Measurements from ENCODE around the gene REPIN1.

Gene REPIN1

DNA sequence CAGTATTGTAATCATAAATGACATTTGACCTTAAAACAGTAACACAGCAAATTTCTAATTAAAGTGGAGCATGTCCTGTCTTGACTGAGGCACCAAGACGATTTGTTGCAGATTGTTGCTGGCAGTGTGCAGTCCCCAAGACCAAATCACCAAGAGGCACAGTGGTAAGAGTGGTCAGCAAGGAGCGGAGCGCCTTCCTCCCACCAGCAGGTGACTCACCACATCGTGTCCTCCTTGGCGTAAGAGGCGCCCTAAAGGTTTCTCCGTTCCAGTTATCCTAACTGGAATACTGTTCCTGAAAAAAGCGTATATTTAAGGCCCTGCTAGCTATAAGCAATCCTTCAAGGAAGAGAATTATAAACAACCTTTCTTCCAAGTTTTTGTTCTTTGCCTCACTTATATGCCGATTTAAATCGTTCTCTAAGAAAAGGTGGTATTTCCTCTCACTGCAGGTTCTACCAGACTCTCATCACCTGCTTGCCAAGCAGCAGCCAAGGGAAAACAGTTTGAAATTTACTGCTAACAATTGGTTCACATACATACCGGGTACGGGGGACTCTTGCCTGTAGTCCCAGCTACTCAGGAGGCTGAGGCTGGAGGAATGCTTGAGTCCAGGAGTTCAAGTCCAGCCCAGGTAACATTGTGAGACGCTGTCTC is 10.7 kb upstream of the REPIN1 start:
- in situ Hi-C loops (cut with HindIII; ENCODE audit: low pct_unique_long_range_greater_than_20kb, low sequenced_read_pairs), result no loop called here
- TF ChIP-seq JUND (IDR thresholded peaks at IDR 0.05; ENCODE audit: low read depth), result no peak
- no peak for DNase-seq (ENCODE audit: low read depth in 1 of 2, low spot score in 1 of 2)

DNA sequence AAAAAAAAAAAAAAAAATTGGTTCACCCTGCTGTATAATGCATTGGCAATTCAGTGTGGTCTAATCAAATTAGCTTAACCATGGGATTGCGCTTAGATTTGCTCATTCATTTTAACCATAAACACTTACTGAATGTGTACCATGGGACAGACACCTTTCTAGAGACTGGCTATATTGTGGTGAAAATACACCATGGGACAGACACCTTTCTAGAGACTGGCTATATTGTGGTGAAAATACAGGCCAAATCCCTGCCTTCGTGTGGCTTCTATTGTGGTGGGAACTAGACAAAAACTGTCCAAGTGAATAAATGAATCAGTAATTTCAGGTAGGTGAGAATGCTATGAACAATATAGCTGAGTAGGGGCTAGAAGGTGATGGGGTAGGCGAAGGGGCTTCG is 10.2 kb upstream of the REPIN1 start:
- no peak for TF ChIP-seq JUND (IDR thresholded peaks at IDR 0.05; ENCODE audit: low read depth)
- in situ Hi-C loops (cut with HindIII; ENCODE audit: low pct_unique_long_range_greater_than_20kb, low sequenced_read_pairs), result no loop called here
- no peak for DNase-seq (ENCODE audit: low read depth in 1 of 2, low spot score in 1 of 2)

DNA sequence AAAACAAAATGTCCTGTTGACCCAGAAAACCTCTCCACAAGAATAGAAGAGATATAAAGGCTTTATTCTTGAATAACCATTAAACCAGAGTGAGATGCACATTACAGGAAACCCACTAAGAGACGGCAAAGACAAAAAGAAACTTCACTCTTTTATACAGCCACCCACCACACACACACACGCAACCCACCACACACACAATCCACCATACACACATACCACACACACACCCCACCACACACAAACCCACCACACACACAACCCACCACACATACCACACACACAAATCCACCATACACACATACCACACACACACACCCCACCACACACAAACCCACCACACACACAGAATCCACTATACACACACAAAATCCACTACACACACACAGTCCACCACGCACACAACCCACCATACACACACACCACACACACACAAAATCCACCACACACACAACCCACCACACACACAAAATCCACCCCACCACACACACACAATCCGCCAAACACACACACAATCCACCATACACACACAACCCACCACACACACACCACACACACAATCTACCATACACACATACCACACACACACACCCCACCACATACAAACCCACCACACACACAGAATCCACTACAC is 9.5 kb upstream of the REPIN1 start:
- in situ Hi-C loops (cut with HindIII; ENCODE audit: low pct_unique_long_range_greater_than_20kb, low sequenced_read_pairs), result no loop called here
- TF ChIP-seq JUND (IDR thresholded peaks at IDR 0.05; ENCODE audit: low read depth), result no peak

DNA sequence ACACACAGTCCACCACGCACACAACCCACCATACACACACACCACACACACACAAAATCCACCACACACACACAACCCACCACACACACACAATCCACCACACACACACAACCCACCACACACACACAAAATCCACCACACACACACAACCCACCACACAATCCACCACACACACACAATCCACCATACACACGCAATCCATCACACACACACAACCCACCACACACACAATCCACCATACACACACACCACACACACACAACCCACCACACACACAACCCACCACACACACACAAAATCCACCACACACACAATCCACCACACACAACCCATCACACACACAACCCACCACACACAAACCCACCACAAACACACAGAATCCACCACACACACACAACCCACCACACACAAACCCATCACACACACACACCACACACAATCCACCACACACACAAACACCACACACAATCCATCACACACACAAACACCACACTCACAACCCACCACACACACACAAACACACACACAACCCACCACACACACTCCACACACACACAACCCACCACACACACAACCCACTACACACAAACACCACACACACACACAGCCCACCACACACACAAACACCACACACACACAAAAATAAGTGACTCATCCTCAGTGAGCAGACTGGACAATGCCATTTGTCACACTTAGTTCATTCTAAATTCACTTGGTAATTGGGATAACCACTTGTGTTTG is 8.8 kb upstream of the REPIN1 start:
- TF ChIP-seq JUND (IDR thresholded peaks at IDR 0.05; ENCODE audit: low read depth), result no peak
- no peak for DNase-seq (ENCODE audit: low read depth in 1 of 2, low spot score in 1 of 2)
- in situ Hi-C loops (cut with HindIII; ENCODE audit: low pct_unique_long_range_greater_than_20kb, low sequenced_read_pairs), result no loop called here

More for the DNA sequence above, 9.5 kb upstream of the REPIN1 start:
- no peak for DNase-seq (ENCODE audit: low read depth in 1 of 2, low spot score in 1 of 2)

DNA sequence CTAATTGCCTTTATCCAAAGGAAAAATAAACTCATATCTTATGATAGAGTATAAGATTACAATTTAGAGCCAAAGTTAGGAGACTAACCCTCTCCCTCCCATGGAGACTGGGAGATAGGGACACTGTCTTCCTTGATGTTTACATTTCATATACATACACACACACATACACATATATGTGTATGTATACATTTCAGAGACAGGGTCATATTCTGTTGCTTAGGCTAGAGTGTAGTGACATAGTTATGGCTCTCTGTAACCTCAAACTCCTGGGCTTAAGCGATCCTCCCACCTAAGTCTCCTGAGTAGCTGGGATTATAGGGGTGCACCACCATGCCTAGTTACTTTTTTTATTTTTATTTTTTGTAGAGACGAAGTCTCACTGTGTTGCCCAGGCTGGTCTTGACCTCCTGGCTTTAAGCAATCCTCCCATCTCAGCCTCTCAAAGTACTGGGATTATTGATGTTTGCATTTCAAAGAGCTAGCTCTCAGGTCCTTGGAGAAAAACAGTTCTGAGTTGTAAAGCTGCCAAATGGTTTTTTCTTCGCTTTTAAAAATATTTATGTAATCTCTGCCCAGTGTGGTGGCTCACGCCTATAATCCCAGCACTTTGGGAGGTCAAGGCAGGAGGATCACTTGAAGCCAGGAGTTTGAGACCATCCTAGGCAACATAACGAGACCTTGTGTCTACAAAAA is 8.1 kb upstream of the REPIN1 start:
- no peak for TF ChIP-seq JUND (IDR thresholded peaks at IDR 0.05; ENCODE audit: low read depth)
- no peak for DNase-seq (ENCODE audit: low read depth in 1 of 2, low spot score in 1 of 2)
- in situ Hi-C loops (cut with HindIII; ENCODE audit: low pct_unique_long_range_greater_than_20kb, low sequenced_read_pairs), result no loop called here

DNA sequence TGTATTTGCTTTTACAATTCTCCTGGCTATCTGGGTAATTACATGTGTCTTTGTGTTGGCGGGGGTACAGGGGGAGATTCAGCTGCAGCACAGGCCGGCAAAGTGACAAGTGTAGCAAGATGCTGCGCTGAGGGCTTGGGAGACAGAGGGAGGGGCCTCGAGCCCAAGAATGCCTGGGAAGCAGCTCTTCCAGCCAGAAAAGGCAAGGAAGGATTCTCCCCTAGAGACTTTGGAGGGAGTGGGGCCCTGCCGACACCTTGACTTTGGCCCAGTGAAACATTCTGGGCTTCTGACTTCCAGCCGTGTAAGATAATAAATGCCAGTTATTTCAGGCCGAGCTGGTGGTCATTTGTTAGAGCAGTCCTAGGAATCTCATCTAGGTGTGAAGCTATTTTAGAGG is 7.2 kb upstream of the REPIN1 start:
- DNase-seq (ENCODE audit: low read depth in 1 of 2, low spot score in 1 of 2), result no peak
- in situ Hi-C loops (cut with HindIII; ENCODE audit: low pct_unique_long_range_greater_than_20kb, low sequenced_read_pairs), result no loop called here

DNA sequence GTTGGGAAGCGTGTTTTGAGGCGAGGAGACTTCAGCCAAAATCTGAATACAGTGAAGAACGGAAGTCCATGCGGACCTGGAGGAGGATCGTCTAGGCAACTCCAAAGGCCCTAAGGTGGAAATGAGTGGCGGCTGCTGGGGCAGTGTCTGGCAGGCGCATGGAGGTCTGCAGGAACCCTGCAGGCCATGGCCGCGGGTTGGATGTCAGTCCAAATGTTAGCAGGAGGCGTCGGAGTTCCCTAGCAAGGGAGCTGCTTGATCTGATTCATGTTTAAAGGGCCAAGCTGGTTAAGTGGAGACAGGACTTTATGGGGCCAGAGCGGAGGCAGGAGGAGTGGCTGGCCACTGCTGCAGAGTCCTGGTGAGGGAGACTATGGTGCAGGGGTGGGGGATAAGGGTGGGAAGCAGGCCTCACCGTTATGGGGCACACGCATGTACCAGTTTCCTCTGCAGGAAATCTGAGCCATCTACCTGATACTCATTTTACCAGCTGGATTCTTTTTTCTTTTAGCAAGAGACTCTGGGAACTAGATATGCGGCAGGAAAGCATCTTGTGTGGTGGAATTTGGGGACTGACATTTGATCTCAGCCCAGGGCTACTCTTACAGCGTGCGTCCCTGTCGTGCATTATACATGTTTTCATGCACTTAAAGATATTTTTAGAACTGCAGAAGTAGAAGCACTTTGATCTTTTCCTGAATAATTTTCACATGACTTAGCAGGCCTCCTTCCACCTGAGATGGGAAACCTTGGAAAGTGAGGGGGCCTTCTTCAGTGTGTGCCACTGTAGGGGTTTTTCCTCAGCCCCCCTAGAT is 6.6 kb upstream of the REPIN1 start:
- DNase-seq (ENCODE audit: low read depth in 1 of 2, low spot score in 1 of 2), result no peak
- TF ChIP-seq JUND (IDR thresholded peaks at IDR 0.05; ENCODE audit: low read depth), result no peak
- in situ Hi-C loops (cut with HindIII; ENCODE audit: low pct_unique_long_range_greater_than_20kb, low sequenced_read_pairs), result no loop called here

More for the DNA sequence above, 7.2 kb upstream of the REPIN1 start:
- TF ChIP-seq JUND (IDR thresholded peaks at IDR 0.05; ENCODE audit: low read depth), result no peak

DNA sequence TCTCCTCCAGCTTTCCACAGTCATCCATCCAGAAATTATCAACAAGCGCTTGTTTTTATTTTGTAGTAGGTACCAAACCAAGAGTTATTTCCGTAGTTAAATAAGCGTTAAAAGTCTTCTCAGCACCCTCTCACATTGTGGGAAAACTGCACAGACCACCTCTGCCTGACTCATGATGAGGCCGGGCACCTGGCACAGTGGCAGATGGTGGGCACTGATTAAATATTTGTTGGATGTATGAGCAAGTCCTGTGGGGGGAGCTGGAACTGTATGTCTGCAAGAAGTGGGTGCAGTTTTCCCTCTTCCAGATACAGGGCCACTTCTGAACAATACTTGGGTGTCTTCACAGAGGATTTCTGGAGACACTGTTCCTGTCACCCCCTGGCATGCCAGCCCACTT is 5.3 kb upstream of the REPIN1 start:
- no peak for DNase-seq (ENCODE audit: low read depth in 1 of 2, low spot score in 1 of 2)
- in situ Hi-C loops (cut with HindIII; ENCODE audit: low pct_unique_long_range_greater_than_20kb, low sequenced_read_pairs), result no loop called here
- TF ChIP-seq JUND (IDR thresholded peaks at IDR 0.05; ENCODE audit: low read depth), result no peak

DNA sequence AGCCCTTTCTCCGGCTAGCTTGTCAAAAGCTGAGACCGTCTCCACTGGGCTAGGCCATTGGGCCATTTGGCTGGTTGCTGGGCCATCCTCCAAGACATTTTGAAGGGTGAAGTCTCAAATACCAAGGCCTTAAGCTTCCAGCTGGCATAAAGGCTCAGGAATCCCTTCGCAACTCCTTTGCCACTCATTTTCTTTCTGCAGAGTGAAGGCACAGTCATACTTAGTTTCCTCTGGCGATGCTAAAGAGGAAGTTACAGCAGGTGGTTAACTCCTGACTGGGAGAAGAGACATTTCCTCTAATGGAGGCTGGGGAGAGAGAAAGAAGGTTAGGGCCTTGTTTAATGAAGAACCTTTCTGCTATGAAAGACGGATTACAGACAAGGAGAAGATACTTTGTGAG is 4.8 kb upstream of the REPIN1 start:
- no peak for DNase-seq (ENCODE audit: low read depth in 1 of 2, low spot score in 1 of 2)
- in situ Hi-C loops (cut with HindIII; ENCODE audit: low pct_unique_long_range_greater_than_20kb, low sequenced_read_pairs), result no loop called here
- no peak for TF ChIP-seq JUND (IDR thresholded peaks at IDR 0.05; ENCODE audit: low read depth)

DNA sequence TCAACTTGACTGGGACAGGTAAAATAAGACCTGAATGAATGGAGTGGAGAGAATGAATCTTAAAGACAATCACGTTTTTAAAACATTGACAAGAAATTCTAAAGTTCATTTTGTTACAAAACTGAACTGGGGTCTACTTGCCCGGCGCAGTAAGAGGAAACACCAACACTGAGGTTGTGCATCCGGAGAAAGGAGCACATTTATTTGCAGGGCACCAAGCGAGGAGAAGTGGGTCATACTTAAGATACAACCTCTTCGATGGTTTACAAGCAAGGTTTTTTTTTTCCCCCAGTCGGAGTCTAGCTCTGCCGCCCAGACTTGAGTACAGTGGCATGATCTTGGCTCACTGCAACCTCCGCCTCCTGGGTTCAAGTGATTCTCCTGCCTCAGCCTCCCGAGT is 3.4 kb upstream of the REPIN1 start:
- TF ChIP-seq JUND (IDR thresholded peaks at IDR 0.05; ENCODE audit: low read depth), result no peak
- DNase-seq (ENCODE audit: low read depth in 1 of 2, low spot score in 1 of 2), result no peak
- in situ Hi-C loops (cut with HindIII; ENCODE audit: low pct_unique_long_range_greater_than_20kb, low sequenced_read_pairs), result no loop called here

DNA sequence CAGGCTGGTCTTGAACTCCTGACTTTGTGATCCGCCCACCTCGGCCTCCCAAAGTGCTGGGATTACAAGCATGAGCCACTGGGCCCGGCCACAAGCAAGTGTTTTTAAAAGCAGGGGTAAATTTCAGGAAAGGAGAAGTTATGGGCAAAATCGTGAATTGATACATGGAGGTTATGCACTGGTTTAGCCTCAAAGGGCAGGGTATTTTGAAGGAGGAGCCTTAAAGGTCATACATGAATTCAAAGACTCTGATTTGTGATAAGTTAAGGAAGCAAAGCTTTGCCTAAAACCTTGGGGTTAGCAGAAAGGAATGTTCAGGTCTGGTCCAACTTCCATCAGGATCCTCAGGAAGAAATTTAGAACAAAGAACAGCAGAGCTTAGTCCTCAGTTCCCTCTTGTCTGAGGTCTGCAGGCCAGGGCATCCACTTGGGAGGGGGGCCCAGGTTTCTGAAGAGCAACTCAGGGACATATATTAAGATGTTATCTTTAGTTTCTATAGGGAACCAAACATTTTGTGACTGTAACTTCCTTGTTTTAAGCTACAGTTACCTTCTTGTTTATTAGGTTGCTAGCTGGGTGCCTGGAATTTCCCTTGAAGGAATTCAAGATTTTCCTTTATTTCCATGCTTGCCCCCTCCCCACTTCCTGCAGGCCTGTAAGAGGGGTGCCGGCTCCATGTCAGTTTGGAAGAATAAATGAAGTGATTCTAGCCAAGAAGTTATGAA is 2.8 kb upstream of the REPIN1 start:
- in situ Hi-C loops (cut with HindIII; ENCODE audit: low pct_unique_long_range_greater_than_20kb, low sequenced_read_pairs), result no loop called here
- no peak for TF ChIP-seq JUND (IDR thresholded peaks at IDR 0.05; ENCODE audit: low read depth)
- DNase-seq (ENCODE audit: low read depth in 1 of 2, low spot score in 1 of 2), result peak in 1 of 2 experiments; percentile 39
